Right lobe of liver (tissue), 4 donors: ENCODE data around the gene CLDND1.

Experiments
- POLR2A ChIP-seq: fragments of 450-650 bp; IDR thresholded peaks from one replicate; pipeline ENCODE4 v1.6.1; 2017; ENCODE audit warnings: antibody characterized with exemption, mild to moderate bottlenecking
- TF ChIP-seq, protein P1 (sequence below), 4 donors: fragments of 200-600 bp in 3 of 4; fragments of 450-650 bp in 1 of 4; IDR thresholded peaks; one replicate each; pipeline versions ENCODE4 v1.5.1 to v1.8.0; 2016 to 2022; ENCODE audit warnings: antibody characterized with exemption in 4 of 4, mild to moderate bottlenecking in 2 of 4
- donor health status: DM: no; HTN: no; CAD: no.
- donor health status: DM: no; HTN: no; CAD: no.
- donor health status: DM: no; HTN: yes; CAD: no.

DNA sequence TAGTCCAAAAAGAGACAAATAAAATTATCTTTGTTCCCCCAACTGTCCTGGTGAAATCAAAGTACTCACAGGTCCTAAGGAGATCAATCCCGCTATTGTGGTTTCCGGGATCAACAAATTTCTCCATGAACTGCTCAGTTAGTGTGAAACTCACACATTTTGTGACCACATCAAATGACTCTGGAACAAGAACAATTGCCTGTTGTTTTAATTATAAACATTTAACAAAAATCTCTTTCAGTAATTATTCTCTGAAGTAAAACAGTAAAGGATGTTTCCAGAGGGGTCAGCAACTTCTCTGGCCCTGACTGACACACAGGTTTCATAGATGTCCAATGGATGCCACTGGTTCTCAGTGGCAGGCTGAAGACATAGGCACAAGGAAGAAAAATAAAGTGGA is 3.9 kb downstream of the CLDND1 start:
- TF ChIP-seq POLR2A, result no peak
- TF ChIP-seq, protein P1, sequence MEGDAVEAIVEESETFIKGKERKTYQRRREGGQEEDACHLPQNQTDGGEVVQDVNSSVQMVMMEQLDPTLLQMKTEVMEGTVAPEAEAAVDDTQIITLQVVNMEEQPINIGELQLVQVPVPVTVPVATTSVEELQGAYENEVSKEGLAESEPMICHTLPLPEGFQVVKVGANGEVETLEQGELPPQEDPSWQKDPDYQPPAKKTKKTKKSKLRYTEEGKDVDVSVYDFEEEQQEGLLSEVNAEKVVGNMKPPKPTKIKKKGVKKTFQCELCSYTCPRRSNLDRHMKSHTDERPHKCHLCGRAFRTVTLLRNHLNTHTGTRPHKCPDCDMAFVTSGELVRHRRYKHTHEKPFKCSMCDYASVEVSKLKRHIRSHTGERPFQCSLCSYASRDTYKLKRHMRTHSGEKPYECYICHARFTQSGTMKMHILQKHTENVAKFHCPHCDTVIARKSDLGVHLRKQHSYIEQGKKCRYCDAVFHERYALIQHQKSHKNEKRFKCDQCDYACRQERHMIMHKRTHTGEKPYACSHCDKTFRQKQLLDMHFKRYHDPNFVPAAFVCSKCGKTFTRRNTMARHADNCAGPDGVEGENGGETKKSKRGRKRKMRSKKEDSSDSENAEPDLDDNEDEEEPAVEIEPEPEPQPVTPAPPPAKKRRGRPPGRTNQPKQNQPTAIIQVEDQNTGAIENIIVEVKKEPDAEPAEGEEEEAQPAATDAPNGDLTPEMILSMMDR (IDR thresholded peaks at IDR 0.05), result no peak
